ENCODE measurements around the gene PIK3CB.
"Not testable (repeated sequence)": the region's sequence is repeated elsewhere in the genome, so short reads cannot be mapped to it uniquely, and the experiment has no call there.

GRCh38 chr3:138726042-138726441 is 108.7 kb downstream of the PIK3CB start:
- not testable (repeated sequence) for TF ChIP-seq EZH2 (IDR thresholded peaks at IDR 0.05; ENCODE audit: borderline replicate concordance, control insufficient read depth, low read depth, low read length); TAF1 (IDR thresholded peaks at IDR 0.05; ENCODE audit: borderline replicate concordance, low read depth, low read length); SMC3 (IDR thresholded peaks at IDR 0.05; ENCODE audit: borderline replicate concordance, low read length); ZZZ3 (IDR thresholded peaks at IDR 0.05; ENCODE audit: control insufficient read depth, insufficient read length, low read depth); FOXM1 (IDR thresholded peaks at IDR 0.05; ENCODE audit: low read depth, low read length); EP300 (IDR thresholded peaks at IDR 0.05; ENCODE audit: borderline replicate concordance in 1 of 2, control insufficient read depth in 1 of 2, low read depth in 2 of 2, low read length in 2 of 2)
